DMS79 treated with DMSO at 0.1 percent for 48 hours (cell line): ENCODE measurements around the gene FOSL2.
A peak's percentile ranks its signal among the peaks of the same experiment; 100 is the strongest.

ENCODE experiments used
- DNase-seq: peaks from one replicate; lab custom pipeline; 2025; lab: John Stamatoyannopoulos, UW

The FOSL2 gene

DNA sequence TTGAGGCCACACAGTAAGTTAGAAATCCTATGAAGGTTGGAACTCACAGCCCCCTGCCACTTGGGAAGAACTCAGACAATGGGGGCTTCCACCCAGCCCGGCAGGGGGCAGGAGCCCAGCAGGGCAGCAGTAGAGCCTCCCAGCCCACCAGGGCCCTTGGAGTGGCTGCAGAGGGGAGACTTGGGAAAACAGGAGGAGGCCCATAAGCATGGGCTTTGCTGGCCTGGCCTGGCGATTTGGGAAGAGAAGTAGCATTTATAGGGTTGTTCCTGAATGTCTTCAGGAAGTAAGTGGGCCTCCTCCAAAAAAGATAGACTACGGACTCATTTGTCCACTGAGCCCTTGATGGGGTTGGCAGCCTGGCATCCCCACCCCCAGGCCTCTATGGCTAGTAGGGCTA lies 17.4 kb upstream of the FOSL2 start:
- no peak for DNase-seq

DNA sequence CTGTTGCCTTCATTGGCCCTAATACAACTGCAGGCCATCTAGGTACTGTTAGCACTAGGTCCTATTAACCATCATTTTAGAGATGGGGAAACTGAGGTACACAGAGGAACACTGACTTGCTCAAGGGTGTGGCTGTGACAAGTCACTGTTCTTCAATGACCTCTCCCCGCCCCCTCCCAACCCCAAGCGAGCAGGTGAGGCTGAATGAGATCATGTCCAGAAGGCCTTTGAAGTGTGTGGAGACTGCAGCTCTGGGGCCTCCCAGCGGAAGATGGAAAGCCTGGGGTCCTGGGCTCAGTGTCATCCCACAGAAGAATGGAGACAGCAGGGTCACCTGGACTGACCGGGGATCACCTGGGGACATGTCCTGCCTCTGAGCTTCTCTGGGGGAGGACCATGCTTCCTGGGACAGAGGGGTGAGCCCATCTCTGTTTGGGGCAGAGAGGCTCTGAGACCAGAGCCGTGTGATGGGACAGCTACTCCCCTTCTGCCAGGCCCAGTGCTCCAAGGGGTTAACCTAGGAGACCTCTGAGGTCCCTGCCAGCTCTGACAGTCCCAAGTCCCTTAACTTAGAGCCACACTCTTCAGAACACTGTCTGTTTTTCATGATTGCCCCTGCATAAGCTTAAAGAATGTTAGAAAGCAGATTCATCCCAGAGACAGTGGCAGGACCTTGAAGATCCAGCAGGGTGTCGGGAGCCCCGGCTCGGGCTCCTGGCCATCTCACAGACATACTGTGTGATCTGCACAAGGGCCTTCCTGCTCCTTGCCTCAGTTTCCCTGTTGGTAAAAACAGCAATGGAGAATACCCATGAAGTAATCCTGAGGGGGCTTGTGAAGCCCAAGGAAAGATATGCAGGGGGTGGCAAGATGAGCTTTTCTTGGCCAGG lies 16.7 kb upstream of the FOSL2 start:
- DNase-seq, result no peak

DNA sequence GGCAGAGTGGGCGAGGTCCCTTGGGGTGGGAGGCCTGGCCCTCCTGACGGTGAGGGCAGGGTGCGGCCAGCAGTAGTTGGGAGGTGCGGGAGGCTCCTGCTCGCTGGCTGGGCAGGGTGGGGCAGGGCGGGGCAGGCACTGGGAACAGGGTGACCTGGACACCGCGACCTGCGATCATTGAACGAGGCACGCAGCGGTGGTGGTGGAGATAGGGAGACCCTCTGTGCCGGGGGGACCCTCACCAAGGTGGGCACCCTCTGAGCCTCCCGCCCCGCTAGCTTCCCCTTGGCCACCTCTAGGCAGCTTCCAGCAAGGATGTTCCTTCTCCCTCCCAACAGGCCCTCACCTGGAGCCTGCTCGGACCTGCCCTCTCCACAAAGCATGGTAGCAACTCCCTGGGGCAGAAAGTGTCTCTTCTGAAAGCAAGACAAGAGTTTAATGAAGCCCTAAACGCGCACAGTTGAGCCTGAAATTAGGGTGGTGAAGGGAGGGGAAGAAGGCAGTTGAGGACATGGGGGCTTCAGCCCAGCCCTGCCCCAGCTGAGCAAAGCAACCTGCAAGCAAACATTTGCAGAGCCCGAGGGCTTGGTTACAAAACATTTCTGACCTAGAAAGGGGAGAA lies 15.4 kb upstream of the FOSL2 start:
- DNase-seq, result peak; percentile 7

DNA sequence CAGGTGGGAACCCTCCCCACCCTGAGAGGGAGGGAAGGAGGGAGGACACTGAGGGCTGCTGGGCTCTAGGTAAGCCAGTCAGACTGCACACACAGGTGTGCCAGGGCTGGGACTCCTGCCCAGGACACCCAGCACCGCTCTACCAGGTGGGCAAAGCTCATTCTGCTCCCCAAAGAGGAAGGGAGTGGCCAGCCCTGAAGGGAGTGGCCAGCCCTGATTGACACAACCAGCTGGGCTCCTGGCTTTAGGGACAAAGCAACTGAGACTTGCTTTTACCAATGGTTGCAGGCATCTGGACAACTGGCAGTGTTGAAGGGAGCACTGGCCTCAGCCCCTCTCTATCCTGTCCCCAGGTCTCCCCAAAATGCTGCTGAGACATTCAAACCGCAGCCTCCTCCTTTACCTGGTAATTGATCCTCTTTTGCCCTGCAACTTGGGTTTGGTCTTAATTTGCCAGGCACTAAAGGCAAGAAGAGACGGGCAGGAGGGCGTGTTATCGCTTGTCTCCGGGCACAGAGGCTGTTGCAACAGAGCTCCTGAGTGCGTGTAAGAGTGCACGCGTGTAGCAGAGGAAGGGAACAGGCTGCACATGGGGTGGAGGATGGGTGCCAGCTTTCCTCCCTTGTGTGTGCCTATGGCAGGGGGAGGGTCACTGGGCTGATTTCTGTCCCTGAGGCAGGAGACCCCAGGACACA lies 14.5 kb upstream of the FOSL2 start:
- peak; percentile 63 for DNase-seq

DNA sequence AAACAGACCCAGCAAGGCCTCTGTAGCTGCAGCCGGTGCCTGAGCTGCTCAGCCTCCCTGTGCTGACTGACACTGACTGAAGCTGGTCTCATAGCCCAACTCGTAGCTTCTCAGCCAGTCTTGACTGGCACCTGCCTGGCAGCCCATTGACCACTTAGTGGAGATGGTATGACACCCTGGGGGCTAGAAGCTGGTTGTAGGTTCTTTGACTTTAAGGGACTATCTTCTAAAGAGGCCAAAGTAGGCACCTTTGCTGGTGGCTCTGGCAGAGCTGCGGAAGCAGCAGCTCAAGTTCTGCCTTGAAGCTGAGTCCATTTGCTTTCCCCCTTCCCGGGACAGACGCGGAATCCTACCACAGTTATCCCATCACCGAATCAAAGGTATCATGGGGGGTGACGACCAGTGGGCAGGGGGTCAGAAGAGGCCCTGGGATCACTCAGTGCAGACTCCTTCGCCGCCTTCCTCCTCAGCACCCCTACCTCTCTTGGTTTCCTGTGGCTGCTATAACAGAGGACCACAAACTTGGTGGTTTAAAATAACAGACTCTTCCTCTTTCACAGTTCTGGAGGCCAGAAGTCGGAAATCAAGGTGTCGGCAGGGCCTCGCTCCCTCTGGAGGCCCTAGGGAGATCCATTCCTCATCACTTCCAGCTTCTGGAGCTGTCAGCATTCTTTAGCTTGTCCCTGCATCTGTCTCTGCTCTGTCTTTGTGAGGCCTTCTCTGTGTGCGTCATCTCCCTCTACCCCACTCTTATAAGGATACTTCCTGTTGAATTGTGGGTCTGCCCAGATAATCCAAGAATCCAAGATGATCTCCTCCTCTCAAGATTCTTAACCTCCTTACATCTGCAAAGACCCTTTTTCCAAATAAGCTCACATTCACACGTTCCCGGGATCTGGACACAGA lies 13.7 kb upstream of the FOSL2 start:
- no peak for DNase-seq

DNA sequence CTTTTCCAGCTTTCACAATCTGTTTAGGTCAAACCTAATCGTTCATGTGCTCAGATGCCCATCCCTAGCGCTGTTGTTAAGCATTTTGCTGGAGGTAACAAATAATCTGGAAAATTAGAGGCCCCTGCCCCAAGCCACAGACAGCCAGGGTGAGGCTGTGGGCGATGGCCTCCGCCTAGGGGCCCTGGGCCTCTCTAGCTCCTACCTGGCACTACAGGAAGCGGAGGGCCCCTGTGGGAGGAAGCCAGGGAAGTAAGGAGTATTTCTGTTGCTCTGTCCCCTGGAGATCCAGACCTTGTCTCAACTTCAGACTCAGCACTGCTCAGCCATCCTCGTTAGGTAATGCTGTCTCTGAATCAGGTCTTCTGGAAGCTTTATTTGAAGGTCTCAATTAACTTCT lies 12.4 kb upstream of the FOSL2 start:
- DNase-seq, result no peak

DNA sequence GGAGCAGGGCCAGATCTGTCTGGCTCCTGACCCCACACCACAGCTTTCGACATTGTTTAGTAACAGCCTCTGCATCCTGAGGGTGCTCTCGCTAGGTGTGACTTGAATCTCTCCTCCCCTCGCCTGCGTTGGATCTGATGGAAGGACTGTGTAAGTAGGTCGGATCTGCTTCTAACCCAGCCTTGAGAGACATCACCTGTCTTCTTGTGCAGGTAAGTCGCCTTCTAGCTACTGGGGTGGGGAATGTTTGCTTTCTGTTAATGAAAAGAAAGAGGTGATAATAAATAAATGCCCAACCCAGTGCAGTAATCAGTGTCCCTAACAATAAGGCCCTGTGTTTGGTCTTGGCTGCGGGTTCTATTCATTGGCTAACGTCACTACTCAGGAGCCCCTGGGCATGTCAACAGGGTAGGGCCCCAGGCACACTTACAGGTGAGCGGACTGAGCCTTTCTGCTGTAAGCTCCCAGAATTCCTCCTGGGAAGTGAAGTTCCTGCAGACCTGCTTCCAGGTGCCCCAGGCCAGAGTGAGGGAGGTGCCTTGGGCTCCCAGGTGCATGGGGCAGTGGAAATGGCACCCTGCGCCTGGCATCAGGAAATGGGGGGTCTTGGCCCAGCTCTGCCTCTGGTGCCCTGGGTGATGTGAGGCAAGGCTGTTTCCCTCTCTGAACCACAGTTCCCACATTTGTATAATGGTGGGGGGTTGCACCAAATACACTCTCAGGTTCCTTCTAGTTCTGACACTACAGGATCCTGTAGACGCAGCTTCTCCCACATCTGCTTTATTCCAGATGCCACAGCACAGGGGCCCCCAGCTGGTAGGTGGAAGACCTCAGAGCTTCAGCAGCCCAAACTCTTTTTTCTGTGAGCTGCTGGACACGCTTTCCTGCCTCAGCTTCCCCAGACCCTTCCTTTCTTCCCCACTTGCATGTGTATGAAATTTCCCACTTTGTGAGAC lies 11.2 kb upstream of the FOSL2 start:
- DNase-seq, result no peak

DNA sequence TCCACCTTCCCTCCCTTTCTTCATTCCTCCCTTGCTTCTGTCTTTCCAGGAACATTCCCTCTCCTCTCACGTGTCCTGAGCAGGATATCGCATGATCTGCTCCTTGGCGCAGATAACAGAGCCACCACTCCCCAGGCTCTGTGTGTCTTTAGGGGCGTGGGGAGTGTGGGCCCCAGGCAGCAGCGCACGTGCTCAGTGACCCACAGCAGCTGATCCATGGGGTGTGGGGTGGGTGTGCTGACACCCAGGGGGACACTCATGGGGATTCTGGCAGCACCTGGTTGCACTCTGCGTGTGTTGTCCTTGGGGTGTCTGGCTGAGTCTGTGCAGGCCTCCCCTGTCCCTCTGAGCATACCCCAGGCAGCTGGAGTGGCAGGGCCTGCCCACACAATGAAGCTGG lies 9.9 kb upstream of the FOSL2 start:
- DNase-seq, result no peak

DNA sequence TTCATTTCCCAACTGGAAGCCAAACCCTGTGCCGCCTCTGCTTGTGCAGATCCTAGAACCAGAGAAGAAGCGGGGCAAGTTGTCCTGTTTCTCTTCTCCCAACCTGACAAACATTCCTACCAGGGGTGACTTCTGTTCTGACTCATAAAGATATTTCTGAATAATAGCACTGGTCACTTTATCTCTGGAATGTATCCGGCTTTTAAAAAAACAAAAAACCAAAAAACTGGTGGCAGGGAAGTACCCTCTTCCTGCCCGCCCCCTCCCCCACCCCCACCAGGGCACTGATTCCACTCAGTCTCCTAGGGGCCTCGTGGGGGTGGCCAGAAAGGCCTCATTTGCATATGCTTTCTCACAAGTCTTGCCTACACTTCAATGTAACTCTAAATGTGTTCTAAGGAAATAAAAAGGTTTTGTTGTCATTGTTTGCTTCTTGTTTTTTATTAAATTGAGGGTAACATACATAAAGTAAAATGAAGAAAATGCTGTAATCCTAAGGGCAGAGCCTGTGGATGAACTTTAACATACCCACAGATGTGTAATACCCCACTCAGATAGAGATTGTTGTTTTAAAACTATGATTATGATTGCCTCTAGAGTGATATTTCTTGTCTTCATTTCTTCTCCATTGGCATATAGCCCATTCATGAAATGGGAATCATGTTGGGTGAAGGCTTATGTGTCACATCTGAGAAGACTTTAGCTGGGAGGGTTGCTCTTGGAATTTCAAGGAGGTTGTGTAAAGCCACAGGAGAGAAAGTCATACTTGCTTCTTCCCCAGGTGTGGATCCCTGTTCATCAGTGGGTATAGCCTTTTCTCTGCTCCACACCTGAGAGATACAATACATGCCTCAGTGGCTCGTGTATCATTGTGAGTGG lies 5.3 kb upstream of the FOSL2 start:
- no peak for DNase-seq

DNA sequence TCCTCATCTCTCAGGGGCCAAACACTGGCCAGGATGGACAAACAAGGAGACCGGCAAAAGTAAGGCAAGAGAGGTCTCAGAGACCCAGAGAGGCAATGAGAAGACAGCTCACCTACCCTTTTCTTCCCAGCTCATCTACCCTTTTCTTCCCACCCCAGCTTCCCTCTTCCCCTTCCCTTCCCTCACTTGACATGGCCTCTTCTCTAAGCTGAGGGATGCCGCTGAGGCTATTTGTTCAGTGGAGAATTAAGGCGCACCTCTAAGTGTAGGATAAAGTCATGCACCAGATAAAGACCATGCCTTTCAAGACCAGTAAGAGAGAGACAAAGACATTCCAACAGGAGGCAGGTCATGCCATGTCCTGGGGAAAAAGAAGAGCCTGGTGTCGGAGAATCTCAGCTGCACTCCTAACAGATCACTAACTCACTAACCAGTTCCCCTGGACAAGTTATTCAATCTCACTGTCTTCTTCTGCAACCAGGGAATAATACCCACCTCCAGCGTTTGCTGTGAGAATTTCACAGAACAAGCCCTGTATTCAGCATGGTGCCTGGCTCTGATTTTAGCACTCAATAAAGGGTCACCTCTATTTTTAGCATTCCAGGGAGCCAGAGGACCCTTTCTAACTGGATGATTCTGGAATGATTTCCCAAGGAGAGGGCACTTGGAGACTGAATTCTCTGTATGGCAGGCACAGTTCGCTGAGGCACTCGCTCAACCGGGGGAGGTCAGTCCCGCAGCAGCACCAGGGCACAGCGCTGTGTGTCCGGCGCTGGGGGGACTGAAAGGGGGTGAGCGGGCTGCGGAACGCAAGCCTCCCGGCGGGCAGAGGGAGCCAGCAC lies 3.0 kb upstream of the FOSL2 start:
- DNase-seq, result no peak

DNA sequence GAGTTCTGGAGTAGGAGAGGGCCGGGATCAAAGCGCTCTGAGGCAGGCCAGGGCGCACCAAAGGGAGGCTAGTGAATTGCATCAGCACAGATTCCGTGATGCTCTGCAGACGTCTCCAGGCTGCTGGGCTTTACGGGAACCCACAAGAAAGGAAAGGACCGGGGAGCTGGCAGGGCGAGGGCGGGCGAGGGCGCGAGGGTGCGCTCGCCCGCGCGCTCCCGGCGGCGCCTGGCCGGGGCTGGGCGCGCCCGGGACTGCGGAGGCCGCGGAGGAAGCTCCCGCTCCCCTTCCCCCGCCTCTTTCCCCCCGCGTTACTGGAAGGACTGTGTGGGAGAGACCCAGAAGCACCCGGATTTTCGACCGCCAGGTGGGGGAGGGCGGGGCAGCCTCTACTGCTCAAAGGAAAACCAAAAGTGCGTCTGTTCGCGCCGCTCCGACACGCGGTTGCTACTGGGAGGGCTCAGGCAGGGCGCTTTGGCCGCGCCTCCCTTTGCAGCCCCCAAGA lies 2.4 kb upstream of the FOSL2 start:
- peak; percentile 80 for DNase-seq

DNA sequence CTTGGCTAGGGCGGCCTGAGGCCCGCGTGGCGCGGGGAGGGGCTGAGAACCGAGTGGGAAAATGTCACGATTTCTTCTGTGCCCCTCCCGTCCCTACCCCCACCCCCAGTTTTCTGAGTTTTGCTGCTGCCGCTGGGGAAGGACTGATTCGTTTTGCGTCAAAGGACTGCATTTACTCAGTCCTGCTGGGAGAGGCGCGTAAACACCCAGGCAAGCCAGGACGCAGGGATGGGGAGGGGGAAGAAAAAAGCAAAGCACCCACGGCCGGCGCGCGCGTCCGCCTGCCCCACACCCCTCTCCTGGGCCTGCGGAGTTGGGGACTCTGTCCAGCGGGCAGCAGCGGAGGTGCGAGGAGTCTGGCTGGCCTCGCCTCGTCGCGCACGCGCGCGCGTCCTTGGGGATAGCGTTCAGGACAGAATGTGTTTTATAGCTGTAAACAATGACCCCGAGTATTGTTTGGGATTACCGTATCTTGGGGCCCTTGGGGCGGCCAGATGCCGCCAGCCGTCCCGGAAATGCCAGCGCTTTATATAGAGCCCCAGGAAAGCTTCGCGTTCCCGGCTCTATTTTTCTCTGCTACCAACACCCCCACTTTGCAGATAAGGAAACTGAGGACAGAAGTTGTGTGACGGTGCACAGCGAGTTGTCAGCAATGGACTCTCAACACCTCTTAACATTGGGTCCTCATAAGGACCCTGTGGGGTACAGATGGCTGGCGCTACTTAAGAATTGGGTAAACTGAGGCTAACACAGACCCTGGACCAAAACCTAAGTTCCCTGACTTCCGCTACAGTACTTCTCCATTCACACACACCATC lies 1.7 kb upstream of the FOSL2 start:
- DNase-seq, result peak; percentile 57

DNA sequence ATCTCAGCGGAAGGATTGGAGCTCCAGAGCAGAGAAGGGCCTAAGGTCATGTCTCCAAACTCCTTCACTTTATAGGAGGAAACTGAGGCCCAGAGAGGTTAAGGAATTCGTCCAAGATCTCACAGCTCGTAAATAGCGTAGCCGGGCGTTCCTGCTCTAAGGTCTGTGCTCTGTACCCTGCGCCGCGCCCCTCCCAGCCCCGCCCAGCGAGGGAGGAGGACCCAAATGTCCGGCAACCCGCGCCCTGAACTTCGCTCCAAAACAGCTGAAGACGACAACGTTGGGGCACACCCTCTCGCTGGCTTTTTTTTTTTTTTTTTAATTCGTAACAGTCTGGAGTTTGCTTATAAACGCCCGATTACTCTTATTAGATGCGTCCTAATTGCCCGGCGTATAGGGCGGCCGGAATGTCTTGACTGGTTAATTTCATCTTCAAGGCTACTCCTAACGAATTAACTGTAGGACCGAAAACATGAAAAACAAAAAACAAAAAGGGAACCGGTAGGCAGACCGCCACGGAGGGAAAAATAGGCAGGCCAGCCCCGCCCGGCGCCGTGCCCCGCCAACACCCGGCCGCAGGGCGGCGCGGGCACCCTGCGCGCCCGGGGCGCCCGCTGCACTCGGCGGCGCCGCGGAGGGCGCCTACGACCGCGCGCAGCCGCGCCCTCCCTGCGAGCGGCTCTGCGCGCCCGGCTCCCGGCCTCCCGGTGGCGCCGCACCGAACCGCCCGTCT lies 928 bp upstream of the FOSL2 start:
- peak; percentile 77 for DNase-seq

DNA sequence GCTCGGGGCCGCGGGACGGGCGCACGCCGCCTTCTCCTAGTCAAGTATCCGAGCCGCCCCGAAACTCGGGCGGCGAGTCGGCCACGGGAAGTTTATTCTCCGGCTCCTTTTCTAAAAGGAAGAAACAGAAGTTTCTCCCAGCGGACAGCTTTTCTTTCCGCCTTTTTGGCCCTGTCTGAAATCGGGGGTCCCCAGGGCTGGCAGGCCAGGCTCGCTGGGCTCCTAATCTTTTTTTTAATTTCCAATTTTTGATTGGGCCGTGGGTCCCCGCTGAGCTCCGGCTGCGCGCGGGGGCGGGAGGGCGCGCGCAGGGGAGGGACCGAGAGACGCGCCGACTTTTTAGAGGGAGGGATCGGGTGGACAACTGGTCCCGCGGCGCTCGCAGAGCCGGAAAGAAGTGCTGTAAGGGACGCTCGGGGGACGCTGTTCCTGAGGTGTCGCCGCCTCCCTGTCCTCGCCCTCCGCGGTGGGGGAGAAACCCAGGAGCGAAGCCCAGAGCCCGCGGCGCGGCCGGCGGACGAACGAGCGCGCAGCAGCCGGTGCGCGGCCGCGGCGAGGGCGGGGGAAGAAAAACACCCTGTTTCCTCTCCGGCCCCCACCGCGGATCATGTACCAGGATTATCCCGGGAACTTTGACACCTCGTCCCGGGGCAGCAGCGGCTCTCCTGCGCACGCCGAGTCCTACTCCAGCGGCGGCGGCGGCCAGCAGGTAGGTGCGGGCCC lies 617 bp downstream of the FOSL2 start:
- DNase-seq, result peak; percentile 20

DNA sequence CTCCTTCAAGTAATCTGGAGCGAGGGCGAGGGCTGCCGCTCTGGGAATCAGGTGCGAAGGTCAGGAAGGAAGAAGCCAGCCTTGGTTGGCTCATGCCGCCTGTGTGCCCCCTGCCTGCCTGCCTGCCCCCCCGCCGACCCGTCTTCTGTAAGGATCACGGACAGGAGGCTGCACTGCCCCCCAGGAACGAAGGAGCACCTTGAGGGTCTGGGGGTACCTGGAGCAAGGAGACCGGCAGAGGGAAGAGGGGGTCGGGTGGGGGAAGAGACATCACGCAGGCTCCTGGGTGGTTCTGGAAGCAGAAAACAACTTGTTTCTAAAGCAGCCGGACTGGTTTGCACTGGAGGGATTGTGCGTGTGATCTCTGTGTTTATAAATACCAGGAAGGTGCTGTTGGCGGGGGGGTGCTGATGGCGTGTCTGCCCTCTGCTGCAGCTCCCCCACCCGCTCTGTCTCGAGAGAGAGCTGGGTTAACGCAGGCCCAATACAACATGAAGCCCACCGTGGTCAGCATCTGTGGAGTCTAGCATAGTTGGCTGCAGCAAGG lies 1.7 kb downstream of the FOSL2 start:
- DNase-seq, result no peak

DNA sequence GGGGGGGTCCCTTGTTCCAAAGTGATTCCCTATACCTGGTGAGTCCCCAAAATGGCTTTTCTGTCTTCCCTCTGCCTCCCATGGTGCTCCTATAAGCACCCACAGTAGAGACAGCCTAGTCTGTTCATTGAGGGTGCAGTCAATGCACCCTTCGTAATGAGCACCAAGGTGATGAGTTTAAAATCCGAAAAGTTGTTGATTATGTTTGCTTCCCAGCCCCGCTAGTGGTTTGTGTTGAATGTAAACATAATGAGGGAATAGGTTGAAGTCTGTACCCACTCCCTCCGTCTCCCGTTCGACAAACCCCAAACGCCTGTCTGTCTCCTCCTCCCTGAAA lies 2.3 kb downstream of the FOSL2 start:
- no peak for DNase-seq
